ENCODE data around the gene TRIM61.

DNA sequence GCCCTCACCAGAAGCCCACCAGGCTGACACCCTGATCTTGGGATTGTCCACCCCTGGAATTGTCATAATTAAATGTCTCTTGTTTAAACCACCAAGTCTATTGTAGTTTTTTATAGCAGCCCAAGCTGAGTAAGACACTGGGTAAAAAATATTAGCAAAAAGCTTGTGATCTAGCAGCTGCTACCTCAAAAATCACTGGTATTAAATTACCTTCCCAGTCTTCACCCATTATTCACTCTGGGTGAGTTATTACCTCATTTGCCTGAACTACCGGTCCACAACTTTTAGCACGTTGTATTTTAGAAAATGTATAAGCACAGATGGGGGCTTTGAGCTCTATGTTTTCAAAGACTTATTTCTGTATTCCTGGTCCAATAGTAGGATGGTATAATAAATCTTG, 12.0 kb upstream of the TRIM61 start:
- TF ChIP-seq, protein P1, sequence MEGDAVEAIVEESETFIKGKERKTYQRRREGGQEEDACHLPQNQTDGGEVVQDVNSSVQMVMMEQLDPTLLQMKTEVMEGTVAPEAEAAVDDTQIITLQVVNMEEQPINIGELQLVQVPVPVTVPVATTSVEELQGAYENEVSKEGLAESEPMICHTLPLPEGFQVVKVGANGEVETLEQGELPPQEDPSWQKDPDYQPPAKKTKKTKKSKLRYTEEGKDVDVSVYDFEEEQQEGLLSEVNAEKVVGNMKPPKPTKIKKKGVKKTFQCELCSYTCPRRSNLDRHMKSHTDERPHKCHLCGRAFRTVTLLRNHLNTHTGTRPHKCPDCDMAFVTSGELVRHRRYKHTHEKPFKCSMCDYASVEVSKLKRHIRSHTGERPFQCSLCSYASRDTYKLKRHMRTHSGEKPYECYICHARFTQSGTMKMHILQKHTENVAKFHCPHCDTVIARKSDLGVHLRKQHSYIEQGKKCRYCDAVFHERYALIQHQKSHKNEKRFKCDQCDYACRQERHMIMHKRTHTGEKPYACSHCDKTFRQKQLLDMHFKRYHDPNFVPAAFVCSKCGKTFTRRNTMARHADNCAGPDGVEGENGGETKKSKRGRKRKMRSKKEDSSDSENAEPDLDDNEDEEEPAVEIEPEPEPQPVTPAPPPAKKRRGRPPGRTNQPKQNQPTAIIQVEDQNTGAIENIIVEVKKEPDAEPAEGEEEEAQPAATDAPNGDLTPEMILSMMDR (IDR thresholded peaks at IDR 0.05), result no peak
- TF ChIP-seq POLR2A (IDR thresholded peaks at IDR 0.05), result no peak
